NCI-H524 treated with DMSO at 0.1 percent for 48 hours (cell line): ENCODE results near the gene TWNK.
"Not testable (repeated sequence)": the region's sequence is repeated elsewhere in the genome, so short reads cannot be mapped to it uniquely, and the experiment has no call there.

Experiments used
- DNase-seq: peaks from one replicate; lab custom pipeline; 2025; lab: John Stamatoyannopoulos, UW

Gene TWNK

DNA sequence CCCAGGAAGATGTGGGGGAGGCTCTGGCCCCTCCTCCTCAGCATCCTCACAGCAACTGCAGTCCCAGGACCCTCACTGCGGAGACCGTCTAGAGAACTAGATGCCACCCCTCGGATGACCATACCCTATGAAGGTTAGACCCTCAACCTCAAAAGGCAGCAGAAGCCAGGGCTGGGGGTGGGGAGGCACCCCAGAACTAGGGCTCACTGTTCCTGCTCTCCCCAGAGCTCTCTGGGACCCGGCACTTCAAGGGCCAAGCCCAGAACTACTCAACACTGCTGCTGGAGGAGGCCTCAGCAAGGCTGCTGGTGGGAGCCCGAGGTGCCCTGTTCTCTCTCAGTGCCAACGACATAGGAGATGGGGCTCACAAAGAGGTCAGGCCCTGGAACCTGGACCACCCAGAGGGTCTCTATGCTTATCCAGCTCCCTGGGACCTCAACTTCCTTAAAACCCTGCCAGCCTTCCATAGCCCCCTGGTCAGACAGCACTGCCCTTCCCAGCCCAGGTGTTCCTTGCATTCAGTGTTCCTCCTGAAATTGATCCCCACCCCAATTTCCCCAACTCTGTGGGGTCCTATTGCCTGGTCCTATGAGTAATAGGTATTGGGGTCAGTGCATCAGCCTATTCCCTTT lies 14.3 kb upstream of the TWNK start:
- DNase-seq = no peak

DNA sequence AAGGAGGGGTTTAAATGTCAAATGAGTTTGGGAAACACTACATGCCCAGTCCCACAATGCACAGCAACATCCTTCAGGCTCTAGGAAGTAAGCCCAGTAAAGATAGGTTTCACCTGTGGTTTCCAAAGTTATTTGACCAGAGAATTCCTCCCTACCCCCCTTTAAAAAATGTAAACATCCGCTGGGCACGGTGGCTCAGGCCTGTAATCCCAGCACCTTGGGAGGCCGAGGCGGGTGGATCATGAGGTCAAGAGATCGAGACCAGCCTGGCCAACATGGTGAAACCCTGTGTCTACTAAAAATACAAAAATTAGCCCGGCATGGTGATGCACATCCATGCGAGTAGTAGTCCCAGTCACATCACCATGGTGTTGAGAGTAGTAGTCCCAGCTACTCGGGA lies 11.9 kb upstream of the TWNK start:
- not testable (repeated sequence) for DNase-seq

GRCh38 chr10:100976906-100977305 lies 10.4 kb upstream of the TWNK start:
- no peak for DNase-seq

DNA sequence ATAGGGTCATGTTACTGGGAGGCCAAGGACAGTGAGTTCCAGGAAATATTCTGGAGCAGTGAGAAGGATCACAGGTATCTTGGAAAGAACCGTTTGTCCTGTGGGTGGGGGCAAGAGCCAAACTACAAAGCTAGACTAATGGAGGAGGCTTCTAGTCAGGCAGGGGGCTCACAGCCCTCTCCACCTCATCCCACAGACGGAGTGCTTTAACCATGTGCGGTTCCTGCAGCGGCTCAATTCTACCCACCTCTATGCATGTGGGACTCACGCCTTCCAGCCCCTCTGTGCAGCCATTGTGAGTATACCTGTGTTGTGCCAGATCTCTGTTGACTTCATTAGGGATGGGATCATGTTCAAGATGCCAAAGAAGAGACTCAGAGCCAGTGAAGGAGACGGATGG lies 9.9 kb upstream of the TWNK start:
- no peak for DNase-seq

DNA sequence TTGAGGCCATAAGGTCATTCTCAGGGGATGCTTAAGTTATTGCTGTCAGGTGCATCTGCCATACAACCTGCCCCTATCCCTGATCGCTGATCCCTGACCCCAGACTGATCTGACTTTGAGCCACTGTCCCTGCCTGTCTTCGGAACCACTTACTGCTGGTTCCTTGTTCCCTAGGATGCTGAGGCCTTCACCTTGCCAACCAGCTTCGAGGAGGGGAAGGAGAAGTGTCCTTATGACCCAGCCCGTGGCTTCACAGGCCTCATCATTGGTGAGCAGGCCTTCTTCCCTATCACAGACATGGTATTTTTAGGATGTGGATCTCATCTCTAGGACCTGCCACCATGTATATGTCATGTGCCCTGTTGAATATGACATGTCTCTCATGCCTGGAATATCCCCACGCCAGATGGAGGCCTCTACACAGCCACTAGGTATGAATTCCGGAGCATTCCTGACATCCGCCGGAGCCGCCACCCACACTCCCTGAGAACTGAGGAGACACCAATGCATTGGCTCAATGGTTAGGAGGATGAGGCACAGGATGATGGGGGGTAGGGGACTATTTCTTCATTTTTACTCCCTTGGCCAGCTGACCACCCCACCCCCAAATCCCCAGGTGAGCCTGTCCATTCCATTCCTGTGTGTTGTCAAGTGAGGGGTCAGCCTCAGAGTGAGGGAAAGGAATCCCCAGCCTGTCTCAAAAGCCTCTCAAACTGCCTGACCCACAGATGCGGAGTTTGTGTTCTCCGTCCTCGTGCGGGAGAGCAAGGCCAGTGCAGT lies 9.0 kb upstream of the TWNK start:
- no peak for DNase-seq

DNA sequence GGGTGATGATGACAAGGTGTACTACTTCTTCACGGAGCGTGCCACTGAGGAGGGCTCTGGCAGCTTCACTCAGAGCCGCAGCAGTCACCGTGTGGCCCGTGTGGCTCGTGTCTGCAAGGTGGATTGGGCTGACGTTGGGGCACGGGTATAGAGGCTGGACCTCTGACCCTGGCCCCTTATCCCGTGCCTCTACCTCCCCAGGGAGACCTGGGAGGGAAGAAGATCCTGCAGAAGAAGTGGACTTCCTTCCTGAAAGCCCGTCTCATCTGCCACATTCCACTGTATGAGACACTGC lies 8.5 kb upstream of the TWNK start:
- no peak for DNase-seq

GRCh38 chr10:100979791-100980272 lies 7.5 kb upstream of the TWNK start:
- no peak for DNase-seq

GRCh38 chr10:100980311-100980710 lies 7.0 kb upstream of the TWNK start:
- DNase-seq = no peak

DNA sequence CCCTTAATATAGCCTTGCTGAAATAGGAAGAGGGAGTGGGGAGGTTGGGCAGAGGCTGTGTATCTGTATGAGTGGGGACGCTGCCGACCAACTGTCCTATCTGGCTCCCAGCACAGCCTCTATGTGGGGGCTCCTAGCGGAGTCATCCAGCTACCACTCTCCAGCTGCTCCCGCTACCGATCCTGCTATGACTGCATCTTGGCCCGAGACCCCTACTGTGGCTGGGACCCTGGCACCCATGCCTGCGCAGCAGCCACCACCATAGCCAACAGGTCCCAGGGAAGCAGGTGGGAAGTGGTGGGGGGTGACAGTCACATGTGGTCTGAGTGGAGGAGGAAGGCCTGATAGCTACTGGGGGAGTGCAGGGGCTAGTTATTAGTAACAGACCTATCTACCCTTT lies 6.6 kb upstream of the TWNK start:
- no peak for DNase-seq

- no peak for DNase-seq
Observed at GRCh38 chr10:100981178-100981772, 6.1 kb upstream of the TWNK start.

GRCh38 chr10:100982916-100983830 lies 4.2 kb upstream of the TWNK start:
- no peak for DNase-seq

DNA sequence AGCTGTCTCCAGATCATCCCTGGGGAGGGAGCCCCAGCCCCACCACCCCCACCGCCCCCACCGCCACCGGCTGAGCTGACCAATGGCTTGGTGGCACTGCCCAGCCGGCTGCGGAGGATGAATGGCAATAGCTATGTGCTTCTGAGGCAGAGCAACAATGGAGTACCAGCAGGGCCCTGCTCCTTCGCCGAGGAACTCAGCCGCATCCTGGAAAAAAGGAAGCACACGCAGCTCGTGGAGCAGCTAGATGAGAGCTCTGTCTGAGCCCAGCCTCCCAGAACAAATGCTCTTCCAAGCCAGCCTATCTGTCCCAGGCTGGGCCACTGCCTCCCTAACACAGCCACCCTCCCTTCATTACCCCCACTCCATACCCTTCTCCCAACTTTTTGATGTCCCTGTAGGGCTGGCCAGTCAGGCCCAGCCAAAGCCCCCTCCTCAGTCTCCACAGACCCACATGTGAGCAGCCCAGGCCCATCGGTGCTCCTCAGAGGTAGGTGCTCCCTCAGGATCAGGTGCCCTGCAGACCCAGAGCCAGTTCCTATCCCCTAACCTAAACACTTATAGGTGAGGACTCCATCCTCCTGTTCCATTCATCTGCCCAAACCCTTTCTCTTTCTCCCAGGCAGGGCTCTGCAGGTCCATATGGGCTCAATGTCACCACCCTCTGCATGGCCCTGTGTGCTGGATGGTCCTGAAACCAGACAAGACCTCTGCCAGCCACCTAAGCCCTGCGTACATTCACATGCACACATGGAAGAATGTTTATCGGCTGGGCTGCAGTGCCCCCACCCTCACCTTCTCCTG lies 3.3 kb upstream of the TWNK start:
- no peak for DNase-seq

DNA sequence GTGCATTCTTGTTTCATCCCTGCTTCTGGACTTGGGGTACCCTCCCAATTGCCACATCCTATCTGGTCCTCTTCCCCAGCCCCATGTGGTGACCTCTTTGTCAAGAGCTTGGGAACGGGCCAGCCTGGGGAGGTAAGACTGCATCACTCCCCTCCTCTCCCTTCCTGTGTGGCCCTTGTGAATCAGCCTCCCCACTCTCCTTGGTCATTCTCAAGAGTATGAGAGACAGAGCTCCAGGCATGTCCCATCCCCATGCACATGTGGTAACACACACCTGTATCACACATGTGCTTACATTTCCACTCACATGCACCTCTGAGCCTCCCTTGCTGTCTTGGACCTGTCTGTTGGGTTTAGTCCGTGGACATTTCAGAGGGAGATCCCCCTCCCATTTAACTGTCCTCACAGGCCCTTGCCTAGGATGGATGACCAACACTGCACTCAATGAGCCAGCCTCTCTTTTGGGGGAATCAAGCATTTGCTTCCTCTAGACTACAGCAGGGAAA lies 2.6 kb upstream of the TWNK start:
- no peak for DNase-seq

GRCh38 chr10:100985336-100985735 lies 2.0 kb upstream of the TWNK start:
- DNase-seq = no peak

DNA sequence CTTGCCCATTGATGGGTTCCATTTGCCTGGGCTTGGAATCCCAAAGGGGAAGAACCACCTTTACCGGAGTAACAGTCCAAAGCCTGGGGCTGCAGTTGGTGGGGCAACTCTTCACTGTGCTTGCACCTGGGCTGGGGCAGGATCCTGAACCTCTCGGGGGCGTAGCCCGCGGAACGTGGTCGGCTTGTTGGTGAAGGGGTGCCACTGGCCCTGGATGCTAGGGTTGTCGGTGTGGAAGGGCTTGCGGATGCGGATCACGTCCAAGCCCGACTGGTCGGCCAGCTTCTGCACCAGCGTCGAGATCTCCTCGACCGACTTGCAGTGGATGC lies 756 bp upstream of the TWNK start:
- DNase-seq = no peak

GRCh38 chr10:100987685-100988049 lies 324 bp downstream of the TWNK start:
- DNase-seq = no peak

GRCh38 chr10:100988166-100988565 lies 823 bp downstream of the TWNK start:
- DNase-seq = no peak

DNA sequence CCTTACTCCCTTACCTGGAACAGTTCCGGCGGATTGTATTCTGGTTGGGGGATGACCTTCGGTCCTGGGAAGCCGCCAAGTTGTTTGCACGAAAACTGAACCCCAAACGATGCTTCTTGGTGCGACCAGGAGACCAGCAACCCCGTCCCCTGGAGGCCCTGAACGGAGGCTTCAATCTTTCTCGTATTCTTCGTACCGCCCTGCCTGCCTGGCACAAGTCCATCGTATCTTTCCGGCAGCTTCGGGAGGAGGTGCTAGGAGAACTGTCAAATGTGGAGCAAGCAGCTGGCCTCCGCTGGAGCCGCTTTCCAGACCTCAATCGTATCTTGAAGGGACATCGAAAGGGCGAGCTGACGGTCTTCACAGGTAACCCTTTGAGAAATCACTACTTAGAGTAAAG lies 1.7 kb downstream of the TWNK start:
- no peak for DNase-seq

- no peak for DNase-seq
Observed at GRCh38 chr10:100993986-100994708, 6.8 kb downstream of the TWNK start.

DNA sequence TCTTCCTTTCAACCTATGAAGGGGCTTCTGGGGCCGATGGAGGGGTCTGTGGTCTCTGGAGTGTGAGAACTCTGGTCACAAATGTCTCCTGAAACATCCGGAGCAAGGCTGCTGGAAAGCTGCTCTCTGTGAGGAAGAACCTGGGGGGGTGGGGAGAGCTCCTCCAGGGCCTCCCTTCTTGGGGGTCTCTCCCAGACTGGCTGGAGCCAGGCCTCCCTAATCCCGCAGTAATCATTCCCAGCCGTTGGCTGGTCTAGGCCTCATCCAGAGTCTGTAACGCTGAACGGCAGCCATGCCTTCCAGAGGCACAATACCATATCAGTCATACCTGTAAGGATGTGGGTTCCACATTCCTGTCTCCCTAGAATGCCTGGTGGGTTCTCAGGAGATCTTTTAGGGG lies 7.8 kb downstream of the TWNK start:
- DNase-seq = no peak
